Neural crest cell (in vitro differentiated cells): Measurements from ENCODE around the gene MPO. TPM values are rescaled to one million over a fixed set of nuclear protein-coding genes. Genes with fewer than 3 reads are reported as not detected.

Experiments
- DNase-seq: peaks from one replicate; pipeline ENCODE4 v3.0.0; 2021; ENCODE audit warnings: low read depth, mixed read lengths, low spot score
- H3K27ac Mint-ChIP-seq: one replicate; pipeline ENCODE4 v1.8.0; 2021; ENCODE audit warnings: mild to moderate bottlenecking, mixed read lengths; ENCODE audit not compliant: unreplicated experiment
- H3K27me3 Mint-ChIP-seq: 2 replicates; pipeline ENCODE4 v1.8.0; 2021; ENCODE audit warnings: low read depth, mild to moderate bottlenecking, mixed read lengths
- H3K36me3 Mint-ChIP-seq: 2 replicates; pipeline ENCODE4 v1.8.0; 2021; ENCODE audit warnings: low read depth, mild to moderate bottlenecking, mixed read lengths
- H3K4me1 Mint-ChIP-seq: 2 replicates; pipeline ENCODE4 v1.8.0; 2021; ENCODE audit warnings: mixed read lengths
- H3K4me3 Mint-ChIP-seq: one replicate; pipeline ENCODE4 v1.8.0; 2021; ENCODE audit warnings: mild to moderate bottlenecking, mixed read lengths
- H3K9me3 Mint-ChIP-seq: 2 replicates; pipeline ENCODE4 v1.8.0; 2021; ENCODE audit warnings: mixed read lengths
- CTCF ChIP-seq: fragments of 200-600 bp; sonication (generic); conservative IDR thresholded peaks from 2 replicates; pipeline ENCODE4 v1.5.0; 2021; ENCODE audit warnings: antibody characterized with exemption, mild to moderate bottlenecking
- total RNA-seq: library from RNA; stranded (reverse); gene quantifications from 2 replicates; pipeline ENCODE4 v1.2.1, GENCODE V29; 2021

The MPO gene
- total RNA-seq, 1 donor from 2014 or later, result not detected

DNA sequence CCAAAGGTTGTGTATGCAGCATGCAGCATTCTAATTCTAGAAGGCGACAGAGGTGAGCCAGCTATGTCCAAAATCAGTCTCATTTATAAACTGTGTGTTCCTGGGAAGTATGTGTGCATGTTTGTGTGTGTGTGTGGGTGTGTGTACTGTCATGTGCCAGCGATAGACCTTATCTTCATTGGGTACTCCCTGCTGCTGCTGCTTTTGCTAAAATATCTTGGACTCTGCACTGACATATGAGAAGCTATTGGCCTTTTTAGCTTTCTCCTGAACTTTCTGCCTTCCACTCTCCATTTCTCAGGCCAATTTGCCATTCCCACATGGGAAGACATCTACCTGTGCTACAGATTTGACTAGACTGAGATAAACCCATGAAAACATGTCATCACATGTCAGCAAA, 44.3 kb downstream of the MPO start:
- Mint-ChIP-seq H3K27me3 (peaks cover 92% of the 10 kb centered on the region), H3K9me3 (no peaks in the 10 kb centered on the region), H3K4me3 (no peak overlapping the region), H3K36me3 (no peaks in the 10 kb centered on the region), H3K4me1 (no peaks in the 10 kb centered on the region), H3K27ac (no peak overlapping the region)
- TF ChIP-seq CTCF, result no peak
- no peak for DNase-seq

GRCh38 chr17:58235821-58236220, 44.9 kb downstream of the MPO start:
- Mint-ChIP-seq H3K9me3 (no peaks in the 10 kb centered on the region), H3K36me3 (no peaks in the 10 kb centered on the region), H3K27ac (no peak overlapping the region), H3K4me1 (no peaks in the 10 kb centered on the region), H3K4me3 (no peak overlapping the region), H3K27me3 (peaks cover 92% of the 10 kb centered on the region)
- TF ChIP-seq CTCF, result no peak
- DNase-seq, result no peak

- Mint-ChIP-seq H3K27ac (no peak overlapping the region), H3K4me3 (no peak overlapping the region), H3K27me3 (peaks cover 80% of the 10 kb centered on the region), H3K9me3 (no peaks in the 10 kb centered on the region), H3K36me3 (no peaks in the 10 kb centered on the region), H3K4me1 (no peaks in the 10 kb centered on the region)
- TF ChIP-seq CTCF, result no peak
- DNase-seq, result no peak
Observed at GRCh38 chr17:58234512-58234911, 46.2 kb downstream of the MPO start.

- no peak for TF ChIP-seq CTCF
- Mint-ChIP-seq H3K27ac (no peak overlapping the region), H3K36me3 (no peaks in the 10 kb centered on the region)
Observed at GRCh38 chr17:58233543-58233942, 47.2 kb downstream of the MPO start.

DNA sequence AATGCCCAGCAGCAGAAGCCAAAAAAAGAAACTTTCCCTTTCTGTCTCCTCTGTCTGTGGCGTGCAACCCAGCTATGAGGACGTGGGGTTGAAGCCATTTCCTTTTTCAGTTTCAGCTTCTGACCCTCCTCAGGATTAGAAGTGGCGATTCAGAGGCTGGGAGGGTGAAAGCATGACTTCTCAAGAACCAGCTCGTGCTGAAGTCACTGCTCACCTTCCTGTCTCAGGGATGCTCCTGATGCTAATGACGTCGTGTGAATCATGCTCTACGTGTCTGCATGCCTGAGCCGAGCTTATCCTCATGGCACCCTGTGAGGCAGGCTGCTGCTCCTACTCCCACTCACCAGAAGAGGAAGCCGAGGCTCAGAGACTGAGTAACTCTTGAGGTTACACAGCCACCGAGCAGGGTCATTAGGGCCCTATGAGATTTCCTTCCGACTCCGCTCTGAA, 48.0 kb downstream of the MPO start:
- DNase-seq, result no peak
- Mint-ChIP-seq H3K9me3 (no peaks in the 10 kb centered on the region), H3K27ac (no peak overlapping the region), H3K36me3 (no peaks in the 10 kb centered on the region), H3K4me1 (no peaks in the 10 kb centered on the region), H3K27me3 (peaks cover 75% of the 10 kb centered on the region), H3K4me3 (no peak overlapping the region)
- TF ChIP-seq CTCF, result no peak

More at GRCh38 chr17:58233543-58233942, 47.2 kb downstream of the MPO start:
- Mint-ChIP-seq H3K4me3 (no peak overlapping the region), H3K27me3 (peaks cover 77% of the 10 kb centered on the region), H3K9me3 (no peaks in the 10 kb centered on the region), H3K4me1 (no peaks in the 10 kb centered on the region)
- no peak for DNase-seq

GRCh38 chr17:58231641-58232040, 49.1 kb downstream of the MPO start:
- DNase-seq, result no peak
- Mint-ChIP-seq H3K27me3 (peaks cover 64% of the 10 kb centered on the region), H3K36me3 (no peaks in the 10 kb centered on the region), H3K4me1 (no peaks in the 10 kb centered on the region), H3K4me3 (no peak overlapping the region), H3K9me3 (no peaks in the 10 kb centered on the region), H3K27ac (no peak overlapping the region)
- TF ChIP-seq CTCF, result no peak
